ENCODE results near the gene RAB29.
"Not testable (repeated sequence)": the region's sequence is repeated elsewhere in the genome, so short reads cannot be mapped to it uniquely, and the experiment has no call there.

RAB29 gene

GRCh38 chr1:205775015-205775716 lies at the start of gene RAB29:
Gene RAB29, minus strand, starts transcription at chr1:205775482. Its CDS starts 526 bp downstream, at chr1:205774956.
- peak; percentile 51 to 69 (median 60) for DNase-seq

GRCh38 chr1:205824180-205824579 lies 48.9 kb upstream of the RAB29 start:
- DNase-seq, result no peak

GRCh38 chr1:205823260-205823659 lies 48.0 kb upstream of the RAB29 start:
- DNase-seq, result not testable (repeated sequence)

- DNase-seq, result no peak
Measured at GRCh38 chr1:205822397-205822796, 47.1 kb upstream of the RAB29 start.

- DNase-seq, result no peak
Measured at GRCh38 chr1:205817988-205818387, 42.7 kb upstream of the RAB29 start.

- DNase-seq, result no peak
Measured at GRCh38 chr1:205817364-205817763, 42.1 kb upstream of the RAB29 start.

- no peak for DNase-seq
Measured at GRCh38 chr1:205813755-205814058, 38.4 kb upstream of the RAB29 start.

- DNase-seq, result peak; percentile 52 to 89 (median 76)
Measured at GRCh38 chr1:205812878-205813754, 37.8 kb upstream of the RAB29 start, which contains the start of gene SLC41A1. Gene SLC41A1, minus strand, starts transcription at chr1:205813198. Its CDS starts 2,757 bp downstream, at chr1:205810441.

GRCh38 chr1:205812271-205812877 lies 37.1 kb upstream of the RAB29 start:
- DNase-seq, result peak in 1 of 4 experiments; percentile 29

- DNase-seq, result no peak
Measured at GRCh38 chr1:205811660-205812059, 36.4 kb upstream of the RAB29 start.

- no peak for DNase-seq
Measured at GRCh38 chr1:205810448-205811157, 35.3 kb upstream of the RAB29 start.

GRCh38 chr1:205809942-205810345 lies 34.7 kb upstream of the RAB29 start:
- no peak for DNase-seq

- DNase-seq, result no peak
Measured at GRCh38 chr1:205809469-205809868, 34.2 kb upstream of the RAB29 start.

GRCh38 chr1:205805082-205805711 lies 29.9 kb upstream of the RAB29 start:
- no peak for DNase-seq

GRCh38 chr1:205804605-205805004 lies 29.3 kb upstream of the RAB29 start:
- DNase-seq, result no peak

GRCh38 chr1:205803986-205804385 lies 28.7 kb upstream of the RAB29 start:
- no peak for DNase-seq

GRCh38 chr1:205802060-205802459 lies 26.8 kb upstream of the RAB29 start:
- no peak for DNase-seq

GRCh38 chr1:205800981-205801703 lies 25.9 kb upstream of the RAB29 start:
- DNase-seq, result no peak

GRCh38 chr1:205800427-205800826 lies 25.1 kb upstream of the RAB29 start:
- DNase-seq, result no peak

- DNase-seq, result no peak
Measured at GRCh38 chr1:205798577-205798976, 23.3 kb upstream of the RAB29 start.

- no peak for DNase-seq
Measured at GRCh38 chr1:205797168-205797567, 21.9 kb upstream of the RAB29 start.
